GM18526 (cell line): ENCODE measurements around the gene PRPF40B.

Source experiments
- POLR2A ChIP-seq: IDR thresholded peaks from 3 replicates; pipeline ENCODE4 v1.6.1; 2011; ENCODE audit not compliant: insufficient read length; ENCODE audit errors: extremely low read depth

PRPF40B gene

DNA sequence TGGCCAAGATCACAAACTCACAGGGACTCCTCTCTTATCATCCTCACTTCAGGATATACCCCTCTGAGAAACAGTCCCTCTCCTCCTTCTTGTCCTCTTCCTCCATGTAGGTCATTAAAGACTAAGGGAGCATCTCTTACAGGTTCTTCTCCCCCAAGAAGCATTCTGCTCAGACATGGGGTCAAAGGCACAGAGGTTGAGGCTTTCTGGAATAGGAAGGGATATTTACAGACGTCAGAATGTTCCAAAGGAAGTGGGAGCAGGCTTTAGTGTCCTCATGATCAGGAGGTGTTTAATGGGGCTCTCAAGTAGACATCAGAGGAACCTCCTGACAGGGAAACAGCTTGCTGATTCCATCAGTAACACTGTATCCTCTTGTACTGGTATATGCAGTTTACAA is 36.4 kb downstream of the PRPF40B start:
- no peak for TF ChIP-seq POLR2A

DNA sequence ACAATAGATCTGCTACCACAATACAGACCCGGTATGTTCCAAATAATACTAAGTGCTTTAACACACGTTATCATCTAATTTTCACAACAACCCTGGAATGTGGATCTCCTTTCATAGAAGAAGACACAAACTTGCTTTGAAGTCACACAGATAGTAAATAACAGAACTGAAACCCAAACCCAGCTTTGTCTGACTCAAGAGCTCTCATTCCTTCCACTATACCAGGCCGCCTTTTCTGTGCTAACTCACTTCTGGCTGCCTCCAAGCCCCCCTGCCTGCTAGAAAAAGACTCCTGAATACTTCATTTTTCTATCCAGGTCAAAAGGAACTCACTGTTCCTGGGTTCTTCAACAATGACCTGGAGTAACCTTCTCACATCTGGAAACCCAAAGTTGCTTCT is 37.8 kb downstream of the PRPF40B start:
- no peak for TF ChIP-seq POLR2A

DNA sequence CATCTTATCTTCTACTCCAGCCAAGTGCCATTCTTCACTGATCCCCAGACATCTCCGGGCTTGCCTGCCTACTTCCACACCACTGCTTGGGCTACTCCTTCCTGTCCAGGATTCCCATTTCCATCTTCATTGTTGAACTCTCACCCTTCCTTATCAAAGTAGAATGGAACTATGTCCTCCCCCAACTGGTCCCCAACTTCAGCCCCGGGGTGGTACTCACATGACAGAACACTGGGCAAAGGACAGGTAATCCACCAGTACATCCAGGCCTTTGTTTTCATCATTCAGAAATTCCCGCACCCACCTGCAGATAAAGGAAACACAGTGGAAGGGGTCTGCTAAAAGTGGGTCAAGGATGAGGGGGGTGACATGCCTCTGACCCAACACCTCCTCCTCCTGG is 38.4 kb downstream of the PRPF40B start:
- no peak for TF ChIP-seq POLR2A

DNA sequence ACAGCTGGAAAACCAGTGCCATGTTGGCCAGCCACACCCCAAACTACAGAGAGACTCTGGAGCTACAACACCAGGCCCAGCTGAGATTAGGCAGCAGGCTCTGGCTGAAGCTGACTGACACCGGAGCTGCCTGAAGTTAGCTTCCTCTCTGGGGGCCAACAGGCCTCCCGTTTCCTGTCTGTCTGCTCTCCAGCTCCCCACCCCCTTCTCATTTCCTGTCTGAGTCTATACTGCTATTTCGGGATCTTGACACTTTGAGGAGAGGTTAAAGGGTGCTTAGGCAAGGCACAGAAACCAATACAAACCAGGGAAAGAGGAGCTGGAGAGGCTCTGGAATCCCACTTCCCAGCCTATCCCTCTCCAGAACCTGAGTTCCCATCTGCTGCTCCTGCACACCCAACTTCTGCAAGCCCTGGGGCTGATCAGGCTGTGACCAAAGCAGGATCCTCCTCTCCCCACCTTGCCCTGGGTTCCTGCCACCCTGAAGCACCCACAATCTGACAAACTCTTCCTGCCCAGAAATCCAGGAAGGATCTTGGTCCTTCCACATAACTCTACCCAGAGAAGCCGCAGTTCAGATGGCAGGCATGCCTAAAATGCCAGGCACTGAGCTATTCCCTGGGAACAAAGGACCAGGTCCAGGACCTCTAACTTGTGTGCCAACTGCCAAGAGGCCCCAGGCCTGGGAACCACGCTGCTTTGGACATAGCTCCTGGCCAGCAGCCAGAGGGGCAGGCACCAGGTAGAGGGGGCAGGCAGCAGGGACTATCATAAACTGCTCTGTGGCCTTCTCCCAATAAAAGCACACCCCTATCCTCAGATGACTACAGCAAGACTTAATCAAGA is 39.9 kb downstream of the PRPF40B start:
- TF ChIP-seq POLR2A: no peak

DNA sequence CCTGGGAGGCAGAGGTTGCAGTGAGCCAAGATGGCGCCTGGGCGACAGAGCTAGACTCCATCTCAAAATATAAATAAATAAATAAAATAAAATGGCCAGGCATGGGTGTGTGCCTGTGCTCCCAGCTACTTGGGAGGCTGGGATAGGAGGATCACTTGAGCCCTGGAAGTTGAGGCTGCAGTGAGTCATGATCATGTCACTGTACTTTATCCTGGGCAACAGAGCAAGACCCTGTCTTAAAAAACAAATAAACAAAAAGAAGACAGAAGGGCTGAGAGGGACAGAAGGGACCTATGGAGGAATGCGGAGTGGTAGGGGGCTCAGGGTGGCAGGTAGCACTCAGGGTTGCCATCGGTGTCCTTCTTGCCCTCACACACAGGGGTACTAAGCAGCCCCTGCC is 40.8 kb downstream of the PRPF40B start:
- no peak for TF ChIP-seq POLR2A

DNA sequence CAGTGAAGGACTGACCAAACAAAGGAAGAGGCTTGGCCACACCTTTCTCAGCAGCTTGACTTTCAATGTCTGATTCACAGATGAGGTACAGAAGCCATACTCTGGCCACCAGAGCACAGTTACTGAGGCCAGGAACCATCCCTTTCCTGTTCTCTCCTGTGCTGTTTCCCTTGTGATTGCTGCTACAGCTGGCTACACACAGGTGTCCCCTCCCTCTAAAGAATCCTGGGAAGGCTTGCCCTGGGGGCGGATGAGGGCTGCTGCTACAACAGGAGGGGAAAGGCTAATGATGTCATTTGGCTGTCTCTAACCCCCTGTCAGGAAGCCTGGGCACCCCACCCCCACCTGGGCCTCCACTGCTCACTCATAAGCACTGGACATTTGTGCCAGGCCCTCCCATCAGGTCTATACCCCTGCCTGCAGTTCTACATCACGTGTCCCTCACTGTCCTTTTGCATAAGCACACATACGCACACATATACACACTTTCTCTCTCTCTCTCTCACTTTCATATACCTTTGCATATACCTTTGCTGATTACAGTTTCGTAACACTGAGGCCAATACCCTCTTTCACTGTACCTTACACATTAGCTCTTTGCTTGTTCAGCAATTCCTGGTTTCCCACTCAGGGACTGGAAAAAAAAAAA is 41.4 kb downstream of the PRPF40B start:
- TF ChIP-seq POLR2A: no peak

DNA sequence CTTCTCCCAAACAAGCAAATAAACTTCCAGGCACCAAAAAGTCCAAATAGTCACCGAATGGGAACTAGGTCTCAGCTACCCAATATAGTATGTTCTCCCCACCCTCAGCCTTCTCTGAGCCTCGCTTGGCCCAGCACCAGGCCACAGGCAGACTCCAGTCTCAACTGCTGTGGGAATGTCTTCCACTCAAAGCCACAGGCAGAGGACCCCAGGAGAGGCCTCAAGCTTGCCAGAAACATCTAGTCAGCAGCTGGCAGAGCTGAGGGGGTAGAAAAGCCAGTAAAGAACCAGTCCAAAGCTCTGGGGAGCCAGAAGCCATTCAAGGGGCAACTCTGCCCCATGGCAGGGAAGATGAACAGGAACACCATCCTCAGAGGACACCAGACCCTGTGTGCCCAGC is 42.0 kb downstream of the PRPF40B start:
- no peak for TF ChIP-seq POLR2A

DNA sequence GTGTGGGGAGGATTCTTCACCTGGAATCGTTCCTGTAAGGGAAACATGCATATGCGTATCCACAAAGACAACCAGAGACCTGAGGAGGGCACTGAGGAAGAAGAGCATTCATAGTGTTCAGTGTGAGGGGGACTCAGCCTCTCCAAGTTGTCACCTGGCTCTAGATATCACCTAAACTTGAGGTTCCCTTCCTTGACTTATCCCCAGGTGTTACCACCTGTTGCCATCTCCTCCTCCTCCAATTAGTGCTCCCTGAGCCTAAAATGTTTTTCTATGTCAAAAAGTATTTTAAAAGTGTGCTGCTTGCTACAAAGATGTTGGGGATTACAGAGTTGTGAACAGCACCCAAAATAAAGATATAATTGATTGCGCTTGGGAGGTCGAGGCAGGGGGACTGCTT is 42.8 kb downstream of the PRPF40B start:
- TF ChIP-seq POLR2A: no peak

DNA sequence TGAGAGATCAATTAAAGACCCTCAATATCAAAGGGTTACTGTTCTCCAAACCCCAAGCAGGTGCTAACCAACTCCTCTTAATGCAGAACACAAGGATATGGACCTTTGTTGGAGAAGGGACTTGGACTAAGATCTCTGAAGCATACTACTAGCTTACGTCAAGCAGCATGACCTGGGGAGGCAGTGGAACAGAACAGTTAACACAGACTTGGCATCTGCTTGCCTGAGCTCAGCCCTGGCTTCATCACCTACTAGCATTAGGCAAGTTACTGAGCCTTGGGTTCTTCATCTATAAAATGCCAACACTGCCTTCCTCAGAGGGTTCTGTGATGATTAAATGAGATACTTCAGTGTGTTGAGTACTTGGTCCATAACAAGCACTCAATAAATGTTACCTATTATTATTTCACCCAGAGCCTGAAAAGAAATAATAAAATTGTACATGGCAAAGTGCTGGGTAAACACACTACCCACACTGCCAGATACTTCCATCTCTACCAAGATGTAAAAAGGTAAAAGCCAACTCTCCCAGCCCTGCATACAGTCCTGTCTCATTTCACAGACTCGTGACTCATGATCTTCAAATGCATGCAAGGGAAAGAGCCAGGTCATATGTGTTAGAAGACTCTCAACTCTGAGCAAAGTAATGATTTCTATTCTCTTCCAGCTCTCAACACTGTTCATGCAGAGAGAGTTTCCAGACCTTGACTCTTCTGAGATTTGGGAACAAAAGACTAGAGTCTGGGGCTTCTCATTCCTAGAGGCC is 44.1 kb downstream of the PRPF40B start:
- no peak for TF ChIP-seq POLR2A

DNA sequence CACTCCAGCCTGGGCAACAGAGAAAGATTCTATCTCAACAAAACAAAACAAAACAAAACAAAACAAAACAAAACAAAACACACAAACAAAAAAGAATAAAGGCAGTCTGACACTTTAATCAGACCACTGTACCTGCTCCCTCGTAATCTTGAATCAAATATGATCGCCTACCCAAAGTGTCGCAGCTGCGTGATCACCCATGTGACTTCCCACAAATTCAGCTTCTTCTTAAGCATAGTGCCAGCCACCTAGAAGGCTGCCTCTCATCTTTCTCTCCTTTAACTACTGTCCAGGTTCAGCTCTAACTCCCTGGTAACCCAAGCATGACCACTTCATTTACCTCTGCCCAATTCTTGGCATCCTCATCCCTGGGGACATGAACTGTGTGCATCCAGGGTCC is 46.4 kb downstream of the PRPF40B start:
- TF ChIP-seq POLR2A: no peak

DNA sequence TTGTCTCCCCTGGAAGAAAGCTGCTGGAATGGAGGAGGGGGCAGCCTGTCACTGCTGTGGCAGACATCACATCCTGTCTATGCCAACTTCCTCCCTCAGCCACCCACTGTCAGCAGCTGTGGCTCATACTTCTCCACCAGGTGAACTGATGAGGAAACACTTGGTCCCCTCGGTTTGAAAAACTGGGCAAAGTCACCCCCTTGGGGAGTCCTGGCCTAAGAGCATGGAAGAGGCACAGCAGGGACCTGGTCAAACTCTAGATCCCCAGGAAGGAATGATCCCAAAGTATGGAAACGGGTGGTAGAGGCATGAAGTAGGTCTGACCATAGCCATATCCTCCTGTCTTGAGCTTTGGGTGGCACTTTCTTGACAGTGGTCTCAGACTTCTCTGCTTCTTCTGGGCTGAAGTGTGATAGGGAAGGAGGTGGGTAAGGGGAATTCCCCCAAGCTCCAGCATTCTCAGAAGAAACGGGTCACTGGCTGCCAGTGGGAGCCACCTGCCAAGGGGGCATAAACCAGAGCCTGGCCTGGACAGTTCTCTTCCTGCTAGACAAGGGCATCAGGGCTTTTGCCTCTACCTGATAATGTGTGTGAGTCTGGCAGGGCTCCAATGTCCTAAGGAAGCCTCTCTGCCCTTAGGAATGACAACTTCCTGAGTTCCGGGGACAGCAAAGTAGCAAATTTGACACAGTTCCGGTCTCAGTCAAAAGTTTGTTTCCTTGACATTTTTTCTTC is 47.8 kb downstream of the PRPF40B start:
- TF ChIP-seq POLR2A: no peak

DNA sequence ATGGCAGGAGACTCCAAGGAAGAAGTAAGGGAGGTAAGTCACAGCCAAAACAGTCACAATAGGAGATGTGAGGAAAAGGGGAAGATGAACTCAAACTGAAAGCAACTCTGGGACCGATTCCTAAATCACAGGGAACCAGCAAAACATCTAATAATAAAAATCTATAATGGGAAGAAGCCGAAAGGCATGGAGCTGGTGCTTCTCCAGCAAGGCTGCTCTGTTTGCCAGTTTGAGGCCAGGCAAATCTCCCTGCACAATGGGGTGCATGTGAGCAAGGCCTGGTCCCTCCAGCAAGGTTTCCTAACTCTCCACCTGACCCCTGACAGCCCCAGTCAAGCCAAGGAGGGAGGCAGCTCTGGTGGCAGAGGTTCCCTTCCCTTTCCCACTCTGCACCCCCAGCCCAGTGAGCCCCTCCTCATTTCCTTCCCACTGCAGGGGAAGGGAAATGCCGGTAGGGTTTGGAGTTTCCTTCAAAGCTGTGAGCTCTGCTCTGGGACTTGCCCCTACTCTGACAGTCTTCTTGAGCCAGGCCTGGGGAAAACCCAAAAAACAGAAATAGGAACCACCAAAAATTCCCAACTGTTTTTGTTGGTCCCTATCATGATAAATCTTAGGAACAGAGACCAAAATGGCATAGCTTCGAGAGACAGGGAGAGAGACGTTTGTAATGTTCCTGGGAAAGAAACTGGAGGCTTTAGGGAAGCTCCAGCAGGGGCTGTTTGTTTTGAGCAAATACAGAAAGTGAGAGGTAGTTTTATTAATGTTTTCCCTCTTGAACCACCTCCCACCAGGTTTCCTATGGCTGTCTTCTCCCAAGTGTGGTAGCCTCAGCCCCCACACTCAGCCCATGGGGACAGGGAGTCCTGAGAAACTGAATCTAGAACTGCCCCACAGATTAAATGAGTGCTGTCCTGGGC is 49.2 kb downstream of the PRPF40B start:
- no peak for TF ChIP-seq POLR2A

DNA sequence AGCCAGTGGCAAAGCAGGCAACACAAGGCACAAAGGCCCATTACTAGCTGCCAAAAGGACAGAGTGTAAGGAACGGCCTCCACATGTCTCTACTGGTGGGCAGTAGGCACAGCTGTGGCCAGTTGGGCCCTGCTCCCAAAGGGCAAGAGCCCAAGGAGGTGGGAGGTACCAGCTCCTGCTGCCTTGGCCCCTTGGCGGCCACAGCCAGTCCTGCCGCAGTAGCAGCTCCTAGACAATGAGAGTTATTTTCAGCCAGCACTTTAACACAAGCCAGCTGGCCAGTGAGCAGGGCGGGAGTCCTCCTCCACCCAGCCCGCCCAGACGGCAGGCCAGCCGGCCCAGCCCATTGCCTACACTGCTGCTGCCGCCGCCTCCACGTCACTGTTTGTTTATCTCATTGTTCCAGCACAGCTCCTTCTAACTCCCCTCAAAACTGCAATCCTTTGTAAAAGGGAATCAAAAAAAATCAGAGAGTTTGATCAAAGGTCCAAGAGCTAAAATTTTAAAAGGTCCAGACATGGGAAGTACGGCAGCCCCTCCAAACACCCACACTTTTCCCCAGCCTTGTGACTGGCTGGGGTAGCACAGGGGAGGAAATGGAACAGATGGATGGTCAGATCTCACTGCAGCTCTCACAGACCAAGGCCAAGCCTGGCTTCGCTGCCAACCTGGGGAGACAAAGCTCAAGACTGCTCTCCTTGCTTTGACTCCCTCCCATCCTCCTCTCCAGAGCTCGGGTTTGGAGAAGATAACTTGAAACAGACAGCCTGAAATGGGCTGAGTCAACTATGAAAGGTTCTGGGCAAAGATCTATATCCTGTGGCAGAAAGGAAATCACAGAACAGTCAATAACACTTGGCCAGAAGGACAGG is 50.3 kb downstream of the PRPF40B start:
- no peak for TF ChIP-seq POLR2A
